Stimulated activated CD4-positive, alpha-beta T cell treated with anti-CD3 and anti-CD28 coated beads, Interleukin-4, amount 100 ng/mL, for 4 hours (primary cell): ENCODE measurements around the gene GABRG3.

Experiments
- DNase-seq, 2 experiments: peaks; one replicate each; pipeline ENCODE4 v3.0.0-alpha.2; 2020

Gene GABRG3

GRCh38 chr15:27065785-27066184, 94.8 kb downstream of the GABRG3 start:
- no peak for DNase-seq

DNA sequence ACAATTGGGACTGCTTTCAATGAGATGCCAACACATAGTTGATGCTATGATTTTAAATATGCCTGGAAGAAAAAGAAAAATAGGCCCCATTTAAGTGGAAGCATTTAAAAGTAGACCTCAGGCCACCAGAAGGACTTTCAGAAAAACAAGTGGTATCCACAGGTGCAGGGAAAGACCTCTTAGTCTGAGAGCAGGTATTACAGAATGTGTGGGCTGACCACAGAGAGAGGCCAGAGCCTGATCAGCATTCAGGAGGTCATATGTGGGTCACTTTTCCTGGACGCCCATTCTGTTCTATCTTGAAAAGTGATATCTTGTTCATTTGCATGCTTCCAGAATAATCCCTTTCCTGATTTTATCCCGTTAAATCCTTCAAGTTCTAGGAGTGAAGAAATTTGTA, 95.5 kb downstream of the GABRG3 start:
- no peak for DNase-seq

DNA sequence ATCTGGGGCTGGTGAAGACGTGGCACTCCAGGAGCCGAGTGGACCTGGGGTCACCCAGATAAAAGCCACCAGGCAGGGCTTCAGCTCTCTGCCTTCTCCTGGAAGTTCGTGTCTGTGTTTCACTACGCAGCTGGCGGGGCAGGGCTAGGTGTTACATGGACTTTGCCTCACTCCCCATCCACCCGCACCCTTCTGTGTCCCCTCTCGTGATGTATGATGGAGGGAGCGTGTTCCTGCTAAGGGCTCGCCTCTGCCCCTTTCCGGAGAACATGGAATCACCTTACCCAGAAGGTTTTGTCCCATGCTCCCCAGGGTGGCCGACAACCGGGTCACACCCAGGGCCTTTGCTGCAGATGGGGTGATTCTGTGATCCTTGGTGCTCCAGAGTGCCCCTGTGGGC, 96.2 kb downstream of the GABRG3 start:
- DNase-seq = no peak

DNA sequence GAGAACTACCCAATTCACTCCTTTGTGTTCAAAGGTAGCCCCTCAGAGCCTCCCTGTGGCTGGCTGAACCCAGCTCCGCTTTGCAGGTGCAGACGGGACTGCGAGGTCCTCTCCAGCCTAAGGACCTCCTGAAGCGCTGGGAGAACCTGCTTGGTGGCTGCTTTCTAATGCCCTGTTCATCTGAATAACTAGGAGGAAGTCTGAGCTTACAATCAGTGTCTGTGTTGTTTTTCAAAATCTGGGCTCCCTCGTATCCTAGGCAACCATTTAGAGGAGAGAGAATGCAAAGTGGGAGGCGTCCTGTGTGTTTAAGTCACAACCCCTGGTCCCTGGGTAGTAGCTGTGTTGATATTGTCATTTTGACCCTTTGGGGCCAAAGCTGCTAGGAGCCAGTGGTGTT, 99.9 kb downstream of the GABRG3 start:
- no peak for DNase-seq

DNA sequence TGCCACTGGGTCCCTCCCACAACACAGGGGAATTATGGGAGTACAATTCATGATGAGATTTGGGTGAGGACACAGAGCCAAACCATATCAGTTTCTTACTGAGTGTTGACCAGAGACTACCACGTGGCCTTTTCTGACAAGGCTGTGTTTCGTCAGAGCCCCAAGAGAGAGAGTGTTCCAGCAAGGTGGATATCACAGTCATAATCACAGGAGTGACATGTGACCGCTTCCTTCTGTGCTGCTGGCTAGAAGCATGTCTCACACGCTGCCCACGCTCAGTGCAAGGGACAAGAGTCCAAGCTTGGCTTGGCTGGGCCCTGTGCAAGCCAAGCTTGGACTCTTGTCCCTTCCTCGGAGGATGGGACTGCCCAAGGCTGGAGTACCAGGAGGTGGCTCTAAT, 103.2 kb downstream of the GABRG3 start:
- DNase-seq = no peak

- DNase-seq = no peak
Observed at GRCh38 chr15:27077790-27078189, 106.8 kb downstream of the GABRG3 start.

GRCh38 chr15:27081676-27082418, 110.9 kb downstream of the GABRG3 start:
- DNase-seq = no peak

DNA sequence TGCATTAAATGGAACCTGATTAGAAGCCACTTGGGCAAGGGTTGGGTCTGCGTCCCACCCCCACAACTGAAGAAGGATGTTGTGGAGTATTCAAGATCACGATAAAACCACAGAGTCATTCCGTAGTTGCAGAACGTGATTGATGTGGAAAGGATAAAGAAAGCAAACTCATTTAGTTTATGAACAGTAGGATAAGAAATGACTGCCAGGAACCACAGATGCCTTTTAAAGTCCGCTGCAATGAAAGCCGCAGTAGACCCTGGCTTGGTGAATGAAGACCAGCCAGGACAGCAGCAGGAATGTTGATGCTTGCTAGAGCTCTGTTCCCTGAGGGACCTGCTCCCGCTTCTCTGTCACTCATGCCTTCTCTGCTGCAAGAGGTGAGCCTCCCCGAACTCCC, 111.5 kb downstream of the GABRG3 start:
- DNase-seq = no peak

- DNase-seq = no peak
Observed at GRCh38 chr15:27084844-27085243, 113.9 kb downstream of the GABRG3 start.

DNA sequence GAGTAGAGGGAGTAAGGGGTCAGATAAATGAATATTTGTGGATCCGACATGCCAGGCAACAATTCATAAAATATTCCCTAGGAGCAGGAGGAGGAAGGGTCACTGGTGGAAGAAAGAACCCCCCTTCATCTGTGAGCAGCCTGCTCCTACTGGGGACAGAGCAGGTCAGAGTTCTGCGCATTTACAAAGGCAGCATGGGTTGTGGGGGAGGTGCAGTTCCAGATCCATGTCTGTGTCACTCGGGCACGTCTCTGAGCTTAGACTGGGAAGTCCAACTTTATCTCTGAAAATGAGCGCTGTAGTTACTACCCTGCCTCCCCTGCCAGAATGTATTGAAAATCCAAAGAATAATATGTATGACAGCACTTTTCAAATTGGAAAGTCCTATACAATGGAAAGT, 115.2 kb downstream of the GABRG3 start:
- no peak for DNase-seq

DNA sequence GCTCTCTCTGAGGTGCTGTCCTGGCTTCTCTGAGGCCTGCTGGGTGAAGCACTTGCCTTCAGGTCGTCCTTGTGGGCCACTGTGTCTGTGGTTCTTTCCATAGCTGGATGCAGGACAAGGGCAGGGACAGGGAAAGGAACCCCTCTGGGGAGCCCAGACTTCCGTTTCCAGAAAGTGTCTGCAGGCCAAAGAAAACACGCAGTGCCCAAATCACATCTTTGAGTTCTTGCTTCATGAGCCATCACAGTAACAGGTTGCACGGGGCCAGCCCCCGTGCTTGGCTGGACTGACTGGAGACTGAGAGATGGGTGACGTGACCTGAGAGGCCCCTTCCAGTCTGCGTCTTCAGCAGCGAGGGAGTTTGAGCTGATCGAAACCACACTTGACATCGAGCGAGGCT, 115.8 kb downstream of the GABRG3 start:
- DNase-seq = no peak

GRCh38 chr15:27087651-27088583, 116.9 kb downstream of the GABRG3 start:
- no peak for DNase-seq

DNA sequence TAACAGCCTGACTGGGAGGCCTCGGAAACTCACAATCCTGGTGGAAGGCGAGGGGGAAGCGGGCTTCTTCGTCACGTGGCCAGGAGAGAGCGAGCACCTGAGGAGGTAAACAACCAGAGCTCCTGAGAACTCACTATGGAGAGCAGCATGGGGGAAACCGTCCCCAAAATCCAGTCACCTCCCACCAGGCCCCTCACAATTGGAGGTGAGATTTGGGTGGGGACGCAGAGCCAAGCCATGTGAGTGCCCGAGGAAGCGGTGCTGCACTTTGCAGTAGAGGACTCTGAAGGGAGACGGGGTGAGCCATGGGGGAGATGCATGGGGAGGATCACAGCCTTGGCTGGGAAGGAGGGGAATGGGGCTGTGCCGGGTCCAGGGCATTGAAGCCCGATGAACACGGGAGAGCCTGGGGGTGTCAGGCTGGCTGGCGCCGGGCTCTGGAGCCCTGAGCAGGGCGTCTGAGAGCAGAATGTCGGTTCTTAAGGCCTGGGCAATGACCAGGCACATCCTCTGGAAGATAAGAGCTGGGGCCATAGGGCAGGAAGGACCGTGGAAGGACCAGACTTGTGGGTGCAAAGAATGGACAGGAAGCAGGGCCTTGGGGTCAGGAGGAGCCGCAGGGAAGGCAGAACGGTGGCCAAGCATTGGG, 117.7 kb downstream of the GABRG3 start:
- no peak for DNase-seq

GRCh38 chr15:27089233-27089586, 118.2 kb downstream of the GABRG3 start:
- DNase-seq = no peak

DNA sequence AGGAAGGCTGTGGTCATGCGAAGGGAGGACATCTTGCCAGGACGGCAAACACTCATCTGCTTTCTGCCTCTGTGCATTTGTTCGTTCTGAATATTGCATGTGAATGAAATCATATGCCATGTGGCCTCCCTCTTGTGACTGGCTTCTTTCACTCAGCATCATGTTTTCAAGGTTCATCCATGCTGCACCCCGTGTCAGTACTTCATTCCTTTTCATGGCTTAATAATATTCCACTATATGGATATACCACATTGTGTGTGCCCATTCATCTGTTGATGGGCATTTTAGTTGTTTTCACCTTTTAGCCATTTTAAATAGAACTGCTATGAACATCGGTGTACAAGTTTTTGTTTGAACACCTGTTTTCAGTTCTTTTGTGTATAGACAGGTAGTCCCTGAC, 118.7 kb downstream of the GABRG3 start:
- DNase-seq = no peak

DNA sequence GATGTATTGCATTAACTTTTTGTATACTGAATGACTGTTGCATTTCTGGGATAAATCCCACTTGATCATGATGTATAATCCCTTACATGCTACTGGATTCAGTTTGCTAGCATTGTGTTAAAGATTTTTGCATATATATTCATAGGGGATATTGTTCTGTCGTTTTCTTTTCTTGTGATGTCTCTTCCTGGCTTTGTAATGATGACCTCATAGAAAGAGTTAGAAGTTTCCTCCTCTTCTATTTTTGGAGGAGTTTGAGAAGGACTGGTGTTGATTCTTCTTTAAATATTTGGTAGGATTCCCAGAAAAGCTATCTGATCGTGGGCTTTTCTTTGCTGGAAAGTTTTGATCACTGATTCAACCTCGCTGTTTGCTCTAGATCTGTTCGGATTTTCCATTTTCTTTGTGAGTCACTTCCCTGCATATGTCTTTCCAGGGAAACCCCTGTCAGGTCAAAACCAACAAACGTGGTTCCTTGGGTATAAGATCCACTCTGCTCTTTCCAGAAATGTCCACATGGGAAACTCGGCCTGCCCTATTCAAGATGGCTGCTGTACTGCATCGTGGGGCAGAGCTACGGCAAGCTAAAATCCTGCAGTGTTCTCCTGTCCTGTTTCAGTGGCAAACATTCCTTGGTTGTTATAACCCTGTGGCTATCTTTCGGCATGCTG, 120.4 kb downstream of the GABRG3 start:
- no peak for DNase-seq

GRCh38 chr15:27092390-27092789, 121.4 kb downstream of the GABRG3 start:
- DNase-seq = no peak

GRCh38 chr15:27094235-27094634, 123.3 kb downstream of the GABRG3 start:
- DNase-seq = no peak

DNA sequence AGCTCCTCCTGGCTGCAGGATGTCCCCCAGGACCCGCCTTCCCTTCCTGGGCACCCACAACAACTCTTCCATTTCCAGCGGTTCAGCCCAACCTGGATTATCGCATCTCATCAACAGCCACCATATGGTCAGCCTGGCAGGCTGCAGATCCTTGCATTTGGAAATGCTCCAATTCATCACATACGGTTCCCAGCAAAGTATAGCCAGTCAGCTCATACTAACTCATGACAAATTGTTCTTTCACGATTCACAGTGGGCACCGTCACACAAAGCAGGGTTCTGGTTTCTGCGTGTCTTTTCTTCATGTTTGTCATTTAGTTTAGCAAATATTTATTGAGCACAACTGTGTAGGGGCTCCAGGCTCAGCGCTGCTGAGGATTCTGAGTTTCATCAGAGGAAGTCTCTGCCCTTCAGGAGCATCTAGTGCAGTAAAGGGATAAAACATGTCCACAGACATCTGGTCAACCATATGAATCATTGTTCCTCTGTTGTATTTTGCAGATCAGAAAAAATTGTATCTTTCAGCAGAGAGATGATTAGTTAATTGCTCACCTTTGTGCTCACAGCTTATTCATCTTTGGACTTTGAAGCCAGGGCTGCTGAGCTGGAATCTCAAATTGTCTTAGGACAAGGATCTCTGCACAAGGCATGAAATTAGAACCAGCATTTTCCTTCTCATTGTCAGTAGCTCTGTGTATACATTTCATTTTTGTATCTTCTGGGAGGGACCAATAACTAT, 125.1 kb downstream of the GABRG3 start:
- DNase-seq = no peak

DNA sequence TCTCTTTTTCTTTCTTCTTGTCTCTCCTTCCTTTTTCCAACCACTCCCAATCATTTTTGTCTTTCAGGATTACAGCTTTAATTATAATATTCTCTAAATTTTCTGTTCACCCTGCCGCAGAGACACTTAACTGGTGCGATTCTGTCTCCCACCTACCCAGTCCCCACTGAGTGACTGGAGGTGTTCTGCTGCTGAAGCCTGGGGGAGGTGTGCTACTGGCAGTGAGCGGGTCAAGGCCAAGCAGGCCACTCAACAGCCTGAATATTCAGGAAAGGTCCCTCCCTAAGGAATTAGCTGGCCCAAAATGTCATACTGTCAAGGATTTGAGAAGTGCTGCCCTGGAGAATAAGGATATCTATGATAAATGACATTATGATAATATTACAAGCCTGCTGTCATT, 126.5 kb downstream of the GABRG3 start:
- DNase-seq = no peak

- DNase-seq = no peak
Observed at GRCh38 chr15:27101982-27102381, 131.0 kb downstream of the GABRG3 start.

DNA sequence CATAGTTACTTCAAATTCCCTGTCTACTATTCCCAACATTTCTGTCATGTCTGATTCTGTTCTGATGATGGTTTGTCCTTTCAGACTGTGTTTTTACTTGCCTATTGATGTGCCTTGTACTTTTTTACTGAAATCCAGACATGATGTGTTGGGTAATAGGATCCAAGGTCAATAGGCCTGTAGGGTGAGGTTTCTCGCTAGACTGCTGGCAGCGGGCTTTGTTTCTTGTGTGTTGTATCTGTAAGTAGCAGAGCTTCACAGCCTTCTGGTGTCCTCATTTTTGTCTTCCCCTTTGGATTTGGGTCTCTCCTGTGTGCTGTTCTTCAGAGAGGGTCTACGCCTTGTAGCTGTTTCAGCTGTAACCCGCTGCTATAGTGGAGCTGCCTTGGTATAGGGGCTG, 140.3 kb downstream of the GABRG3 start:
- no peak for DNase-seq

GRCh38 chr15:27114473-27114872, 143.5 kb downstream of the GABRG3 start:
- no peak for DNase-seq
